GM18868 (cell line): ENCODE measurements around the gene CYB5B.

ENCODE experiments used
- ATAC-seq: cut with Tn5 transposase; IDR thresholded peaks from one replicate; pipeline ENCODE4 v1.9.1; 2021; ENCODE audit warnings: mild to moderate bottlenecking, moderate library complexity; ENCODE audit not compliant: unreplicated experiment

The CYB5B gene

DNA sequence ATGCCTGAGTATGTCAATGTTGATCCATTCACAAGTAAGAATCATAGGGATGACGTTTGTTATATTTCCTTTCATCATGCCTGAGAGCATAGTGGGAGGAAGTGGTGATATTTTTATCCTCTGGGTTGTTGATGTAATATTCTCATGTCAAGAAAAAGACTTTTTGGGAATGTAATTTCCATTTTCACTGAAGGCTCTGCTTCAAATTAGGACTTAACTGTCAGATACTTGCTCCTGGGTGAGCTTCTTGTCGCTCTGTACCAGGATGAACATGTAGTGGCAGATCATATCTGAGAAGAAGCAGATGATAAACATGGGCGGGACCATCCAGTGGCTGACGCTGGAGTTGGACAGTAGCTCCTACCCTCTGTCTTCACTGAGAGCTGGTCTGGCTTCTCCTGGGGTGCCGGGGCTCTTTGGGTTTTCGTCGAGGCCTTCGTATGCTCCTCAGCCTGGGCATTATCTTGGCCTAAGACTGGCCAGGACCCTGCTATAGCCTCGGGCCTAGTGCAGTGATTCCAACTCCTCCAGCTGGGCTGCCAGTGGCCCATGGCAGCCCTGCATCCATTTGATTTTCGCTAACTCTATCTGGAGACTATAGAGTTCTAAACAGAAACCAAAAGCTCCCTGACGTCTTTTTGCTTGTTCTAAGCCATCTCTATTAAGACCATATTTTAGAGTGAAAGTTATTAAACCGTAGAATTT is 19.7 kb downstream of the CYB5B start:
- no peak for ATAC-seq

GRCh38 chr16:69444873-69445517 is 20.6 kb downstream of the CYB5B start:
- no peak for ATAC-seq

DNA sequence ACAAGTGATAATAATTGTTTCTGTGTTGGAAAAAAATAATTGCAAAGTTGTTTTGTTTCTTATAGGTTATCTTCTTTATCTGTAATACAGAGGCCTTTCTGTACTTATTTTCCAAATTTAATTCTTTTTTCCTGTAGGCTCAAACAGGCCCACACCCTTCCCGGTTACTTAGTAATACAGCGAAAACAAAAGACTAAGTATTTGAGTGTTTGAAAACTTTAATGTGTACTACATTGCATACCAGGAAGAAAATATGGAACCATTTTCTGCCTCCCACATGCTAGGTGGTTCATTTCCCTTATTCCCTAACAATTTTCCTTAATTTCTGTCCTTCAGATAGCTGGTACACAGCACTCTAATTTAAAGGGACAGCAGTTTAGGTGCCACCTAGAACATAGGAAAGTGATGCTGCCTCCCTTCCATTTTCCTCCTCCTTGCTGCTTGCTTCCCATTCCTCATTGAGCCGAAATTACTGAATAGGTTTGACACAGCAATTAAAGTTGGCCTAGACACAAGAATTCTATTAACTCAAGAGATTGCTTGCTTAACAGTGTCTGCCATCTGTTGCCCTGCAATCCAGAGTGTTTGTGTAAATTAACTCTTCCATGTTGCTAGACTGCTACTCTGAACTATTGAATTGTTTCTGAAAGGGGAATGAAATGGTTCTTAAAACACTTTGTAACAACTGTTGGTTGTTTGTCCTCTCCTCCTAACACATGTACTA is 24.2 kb downstream of the CYB5B start:
- ATAC-seq = no peak

GRCh38 chr16:69451166-69451565 is 26.7 kb downstream of the CYB5B start:
- no peak for ATAC-seq

GRCh38 chr16:69453936-69454335 is 29.5 kb downstream of the CYB5B start:
- no peak for ATAC-seq

- no peak for ATAC-seq
Measured at GRCh38 chr16:69463876-69464275, 39.5 kb downstream of the CYB5B start.

DNA sequence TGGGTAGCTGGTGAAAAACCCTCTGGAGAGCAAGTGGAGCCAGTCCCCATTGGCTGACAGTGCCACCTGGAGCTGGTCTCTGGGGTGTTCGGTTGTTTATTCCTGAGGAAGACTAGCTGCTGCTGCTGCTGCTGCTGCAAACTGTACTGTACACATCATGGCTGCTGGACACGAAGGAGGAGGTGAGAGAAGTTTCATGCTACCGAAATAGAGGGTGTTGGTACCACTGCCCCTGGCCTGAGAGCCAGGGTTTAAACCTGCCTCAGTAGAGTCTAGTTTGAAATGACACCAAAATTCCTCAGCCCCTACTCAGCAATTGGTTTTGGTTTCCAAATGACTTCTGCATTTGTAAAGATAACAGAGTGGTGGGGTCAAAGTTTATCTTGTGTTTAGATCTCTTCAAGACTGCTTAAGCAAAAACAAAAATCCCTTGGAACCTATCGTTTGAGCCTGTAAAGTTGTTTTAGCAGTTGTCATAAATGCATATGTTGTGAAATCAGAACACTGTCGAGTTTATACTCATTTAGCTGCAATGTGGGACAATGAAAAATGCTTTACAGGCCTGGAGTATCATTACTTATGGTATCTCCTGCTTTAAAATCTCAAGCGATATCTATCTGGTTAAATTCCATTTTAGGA is 40.8 kb downstream of the CYB5B start:
- peak; percentile 64 for ATAC-seq

DNA sequence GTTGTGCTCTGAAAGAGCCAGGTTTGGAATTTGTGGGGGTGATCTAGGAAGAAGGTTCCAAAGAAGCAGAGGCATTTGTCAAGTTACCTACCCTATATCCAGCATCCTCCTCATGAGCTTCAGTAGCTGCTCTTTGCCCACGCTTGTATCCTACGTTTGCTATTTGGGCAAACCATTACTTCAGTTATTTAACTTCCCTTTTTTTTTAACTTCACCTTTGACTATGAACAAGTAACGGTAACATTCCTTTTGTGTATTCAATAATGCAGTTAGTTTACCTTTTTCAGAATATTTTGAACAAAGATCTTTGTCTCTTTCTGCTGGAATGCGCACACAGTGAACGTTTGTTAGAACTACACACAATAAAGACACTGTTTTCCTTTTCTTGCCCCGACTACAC is 41.5 kb downstream of the CYB5B start:
- ATAC-seq = no peak

DNA sequence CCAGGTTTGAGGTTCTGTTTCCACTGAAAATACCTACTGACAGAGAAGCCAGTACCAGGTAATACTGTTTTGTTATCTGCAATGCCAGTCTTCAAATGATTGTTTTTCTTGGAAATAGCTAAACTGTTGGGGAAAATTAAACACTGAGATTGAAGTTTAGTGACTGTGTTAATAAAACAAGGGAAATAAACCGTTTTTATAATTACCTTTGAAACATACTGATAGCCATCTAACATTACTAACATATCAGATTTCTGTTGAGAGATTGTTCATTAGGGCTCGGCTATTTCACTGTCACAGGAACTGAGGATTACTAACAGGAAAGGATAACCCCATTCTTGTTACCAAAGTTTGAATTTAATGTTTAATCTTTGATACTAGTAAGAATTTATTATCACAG is 42.1 kb downstream of the CYB5B start:
- no peak for ATAC-seq

GRCh38 chr16:69467080-69467479 is 42.7 kb downstream of the CYB5B start:
- no peak for ATAC-seq

DNA sequence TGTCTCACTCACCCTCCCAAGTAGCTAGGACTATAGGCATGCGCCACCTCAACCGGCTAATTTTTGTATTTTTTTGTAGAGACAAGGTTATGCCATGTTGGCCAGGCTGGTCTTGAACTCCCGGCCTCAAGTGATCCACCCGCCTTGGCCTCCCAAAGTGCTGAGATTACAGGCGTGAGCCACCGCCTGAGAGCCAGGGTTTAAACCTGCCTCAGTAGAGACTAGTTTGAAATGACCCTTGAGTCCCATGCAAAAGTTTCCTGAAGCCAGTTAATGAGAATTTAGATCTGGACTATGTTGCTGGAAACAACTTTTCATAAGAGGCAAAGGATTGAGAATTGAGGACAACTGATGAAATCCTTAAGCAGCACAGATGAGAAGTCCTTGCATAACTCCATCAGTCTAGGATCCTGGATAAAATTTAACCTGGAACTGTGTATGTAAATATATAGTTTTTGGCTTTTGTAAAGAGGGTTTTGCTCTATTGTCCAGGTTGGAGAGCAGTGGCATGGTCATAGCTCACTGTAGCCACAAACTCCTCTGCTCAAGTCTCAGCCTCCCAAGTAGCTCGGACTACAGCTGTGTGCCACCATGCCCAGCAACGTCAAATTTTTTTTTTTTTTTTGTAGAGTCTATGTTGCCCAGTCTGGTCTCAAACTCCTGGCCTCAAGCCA is 43.2 kb downstream of the CYB5B start:
- ATAC-seq = no peak

DNA sequence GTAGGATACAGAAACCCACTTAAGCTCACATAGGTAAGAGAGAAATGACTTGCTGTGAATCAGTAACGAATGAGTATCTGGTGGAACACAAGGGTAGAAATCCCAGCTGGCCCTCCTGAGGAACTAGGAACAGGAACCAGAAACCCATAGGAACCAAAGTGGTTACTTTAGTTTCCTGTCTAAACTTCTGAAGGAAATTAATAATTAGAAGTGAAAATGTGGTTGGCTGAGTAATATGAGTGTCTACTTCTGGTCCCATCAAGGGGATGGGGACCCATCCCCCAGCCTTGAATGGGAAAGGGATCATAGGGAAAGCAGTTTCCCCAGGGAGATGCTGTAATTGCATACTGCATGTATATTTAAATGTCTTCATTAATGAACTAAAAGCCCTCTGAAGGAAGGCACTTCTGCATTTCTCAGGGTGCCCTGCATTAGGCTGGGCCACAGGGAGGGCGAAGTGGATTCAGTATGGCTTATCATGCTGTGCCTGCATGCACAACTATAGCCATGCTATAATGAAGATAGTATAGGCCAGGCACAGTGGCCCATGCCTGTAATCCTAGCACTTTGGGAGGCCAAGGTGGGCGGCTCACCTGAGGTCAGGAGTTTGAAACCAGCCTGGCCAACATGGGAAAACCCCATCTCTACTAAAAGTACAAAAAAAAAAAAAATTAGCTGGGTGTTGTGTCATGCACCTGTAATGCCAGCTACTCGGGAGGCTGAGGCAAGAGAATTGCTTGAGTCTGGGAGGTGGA is 45.6 kb downstream of the CYB5B start:
- peak; percentile 45 for ATAC-seq

GRCh38 chr16:69471121-69471520 is 46.7 kb downstream of the CYB5B start:
- no peak for ATAC-seq

GRCh38 chr16:69474408-69474807 is 50.0 kb downstream of the CYB5B start:
- no peak for ATAC-seq

DNA sequence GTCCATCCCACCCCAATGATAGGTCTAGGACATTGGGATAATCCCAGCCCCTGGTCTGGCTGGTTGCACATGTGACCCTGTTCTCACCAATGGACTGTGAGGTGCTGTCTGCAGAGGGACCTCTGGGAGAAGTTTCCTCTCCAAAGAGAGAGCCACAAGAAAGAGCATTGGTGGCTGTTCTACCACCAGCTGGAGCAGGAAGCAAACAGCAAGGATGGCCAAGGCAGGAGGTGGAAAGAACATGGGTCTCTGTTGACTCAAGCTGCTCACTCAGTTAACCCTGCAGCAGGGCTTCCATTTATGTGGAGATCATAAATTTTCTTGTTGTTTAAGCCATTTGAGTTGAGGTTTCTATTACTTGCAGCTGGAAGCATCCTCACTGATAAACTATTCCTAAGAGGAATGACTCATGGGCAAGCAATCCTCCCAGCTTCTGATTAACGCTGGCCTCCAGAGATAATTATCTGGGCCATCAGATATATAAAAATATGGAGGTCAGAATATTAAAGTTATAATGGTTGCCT is 52.6 kb downstream of the CYB5B start:
- no peak for ATAC-seq

- no peak for ATAC-seq
Measured at GRCh38 chr16:69477546-69477945, 53.1 kb downstream of the CYB5B start.

DNA sequence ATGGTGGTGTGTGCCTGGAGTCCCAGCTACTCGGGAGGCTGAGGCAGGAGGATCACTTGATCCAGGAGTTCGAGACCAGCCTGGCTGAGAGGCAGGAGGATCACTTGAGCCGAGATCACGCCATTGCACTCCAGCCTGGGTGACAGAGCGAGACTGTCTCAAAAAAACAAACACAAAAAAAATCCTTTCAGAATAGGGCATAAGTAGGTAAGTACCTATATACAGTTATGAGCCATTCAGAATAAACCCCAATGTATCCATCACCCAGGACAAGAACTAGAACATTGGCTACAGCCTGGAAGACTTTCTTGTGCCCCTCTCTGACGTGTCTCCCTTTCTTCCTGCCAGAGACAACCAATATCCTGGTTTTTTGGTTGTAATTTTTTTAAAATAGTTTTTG is 54.3 kb downstream of the CYB5B start:
- no peak for ATAC-seq

DNA sequence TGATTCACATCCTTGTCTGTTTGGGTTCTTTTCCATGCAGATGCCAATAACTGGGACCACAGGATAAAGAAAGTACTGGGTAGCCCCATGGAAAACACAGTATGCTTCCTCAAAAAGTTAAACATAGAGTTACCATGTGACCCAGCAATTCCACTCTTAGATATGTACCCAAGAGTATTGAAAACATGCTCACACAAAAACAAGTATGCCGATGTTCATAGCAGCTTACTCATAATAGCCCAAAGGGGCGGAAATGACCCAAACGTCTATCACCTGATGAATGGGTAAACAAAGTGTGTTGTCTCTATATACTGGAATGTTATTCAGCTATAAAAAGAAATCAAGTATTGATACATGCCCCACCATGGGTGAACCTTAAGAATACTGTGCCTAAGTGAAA is 55.4 kb downstream of the CYB5B start:
- no peak for ATAC-seq

DNA sequence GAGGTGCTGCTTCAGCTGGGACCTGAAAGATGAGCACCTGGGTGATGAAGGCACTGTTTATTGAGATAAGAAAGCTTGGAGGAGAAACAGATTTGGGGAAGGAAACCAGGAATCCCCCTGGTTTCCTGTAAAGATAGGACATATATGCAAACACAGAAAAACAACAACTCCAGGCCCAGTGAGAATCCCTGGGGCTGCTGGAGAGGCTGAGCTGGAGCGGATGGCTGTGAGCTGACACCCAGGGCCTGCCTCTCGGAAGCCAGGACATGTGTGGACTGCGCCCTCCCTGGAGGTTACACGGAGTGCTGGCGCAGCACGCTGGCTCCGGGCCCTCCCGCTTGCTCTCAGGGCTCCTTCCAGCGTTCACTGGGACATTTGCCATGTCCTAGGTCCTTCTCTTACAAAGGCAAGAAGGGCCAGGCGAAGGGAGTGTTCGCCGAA is 57.5 kb downstream of the CYB5B start:
- ATAC-seq = no peak

DNA sequence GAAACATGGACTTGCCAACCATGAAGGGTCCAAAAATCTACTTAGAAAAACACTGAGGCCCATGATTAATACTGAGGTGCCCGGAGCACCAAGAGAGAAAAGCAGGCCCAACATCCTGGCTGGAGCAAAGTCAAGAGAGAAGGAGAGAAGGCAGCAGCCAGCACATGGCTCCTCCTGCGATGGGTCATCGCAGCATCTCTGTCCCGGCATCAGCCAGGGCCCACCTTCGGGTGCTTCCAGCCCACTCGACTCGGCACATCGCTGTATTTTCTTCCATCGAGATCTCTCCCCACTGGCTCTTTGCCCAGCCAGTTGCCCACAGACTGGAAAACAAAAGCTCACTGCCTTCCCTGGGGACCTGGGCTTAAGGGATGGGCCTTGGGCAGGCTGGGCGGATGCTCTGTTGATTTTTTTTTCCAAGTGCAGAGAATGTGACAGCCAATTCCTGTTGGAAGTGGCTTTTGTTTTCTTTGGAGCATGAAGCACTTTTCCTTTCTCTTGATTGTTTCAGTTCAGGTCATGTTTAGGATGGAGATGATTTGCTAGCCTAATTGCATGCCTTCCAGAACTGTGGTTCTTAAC is 58.1 kb downstream of the CYB5B start:
- no peak for ATAC-seq
